SK-N-SH (cell line): Measurements from ENCODE around the gene ACVR1B. TPM values are rescaled to one million over a fixed set of nuclear protein-coding genes. Genes with fewer than 3 reads are reported as not detected.

Experiments
- CTCF ChIA-PET: fragments of 300-600, 350-600 bp; formaldehyde crosslinking; extraction: SDS; loops from one replicate; lab custom pipeline; 2021; lab: Yijun Ruan, JAX
- POLR2A ChIA-PET: fragments of 350-600 bp; sonication (Branson Sonifier 250); formaldehyde crosslinking; extraction: SDS; loops from one replicate; lab custom pipeline; 2020; ENCODE audit warnings: antibody characterized with exemption, inconsistent platforms; lab: Yijun Ruan, JAX
- DNase-seq: peaks from one replicate; pipeline ENCODE4 v3.0.0; 2012
- H2AFZ ChIP-seq: fragments of 200-600 bp; sonication (generic); 2 replicates; pipeline ENCODE4 v1.8.1; 2016; ENCODE audit warnings: antibody characterized with exemption, mild to moderate bottlenecking, low read depth
- H3F3A ChIP-seq: fragments of 200-600 bp; sonication (generic); replicated peaks from 2 replicates; pipeline ENCODE3; 2016; ENCODE audit warnings: antibody characterized with exemption, mild to moderate bottlenecking; ENCODE audit not compliant: insufficient read depth
- H3K27ac ChIP-seq, 2 experiments: fragments of 200-500 bp in 1 of 2; fragments of 200-600 bp in 1 of 2; sonication (Bioruptor generic) in 1 of 2; sonication (generic), shearing (Covaris generic) in 1 of 2; 2 replicates each; pipeline versions ENCODE4 v1.5.1 to v1.6.1; 2014 to 2016; ENCODE audit warnings: low read depth in 2 of 2, inconsistent platforms in 1 of 2, low read length in 1 of 2, mild to moderate bottlenecking in 1 of 2, mixed read lengths in 1 of 2
- H3K27me3 ChIP-seq: fragments of 200-600 bp; sonication (generic), shearing (Covaris generic); 2 replicates; pipeline ENCODE4 v1.6.1; 2016; ENCODE audit warnings: mixed run types; ENCODE audit not compliant: insufficient read depth
- H3K36me3 ChIP-seq, 2 experiments: fragments of 200-500 bp in 1 of 2; fragments of 200-600 bp in 1 of 2; sonication (Bioruptor generic) in 1 of 2; sonication (generic) in 1 of 2; replicated peaks in 1 of 2; 2 replicates each; pipeline versions ENCODE3 to v1.5.1; 2014 to 2016; ENCODE audit warnings: low read length in 1 of 2, mild to moderate bottlenecking in 1 of 2; ENCODE audit not compliant: insufficient read depth in 2 of 2, control insufficient read depth in 1 of 2
- H3K4me1 ChIP-seq, 2 experiments: fragments of 200-500 bp in 1 of 2; fragments of 200-600 bp in 1 of 2; sonication (Bioruptor generic) in 1 of 2; sonication (generic), shearing (Covaris generic) in 1 of 2; 2 replicates each; pipeline versions ENCODE4 v1.5.1 to v1.6.1; 2014 to 2016; ENCODE audit warnings: low read depth in 1 of 2, low read length in 1 of 2, mixed run types in 1 of 2; ENCODE audit not compliant: insufficient read depth in 2 of 2, control insufficient read depth in 1 of 2
- H3K4me2 ChIP-seq: fragments of 200-600 bp; sonication (generic), shearing (Covaris generic); 2 replicates; pipeline ENCODE4 v1.6.1; 2017; ENCODE audit warnings: mixed run types
- H3K4me3 ChIP-seq, 2 experiments: fragments of 200-500 bp in 1 of 2; fragments of 200-600 bp in 1 of 2; sonication (Bioruptor generic) in 1 of 2; sonication (generic), shearing (Covaris generic) in 1 of 2; 2 replicates each; pipeline versions ENCODE4 v1.5.1 to v1.8.1; 2014 to 2016; ENCODE audit warnings: low read depth in 2 of 2, inconsistent platforms in 1 of 2, low read length in 1 of 2, mild to moderate bottlenecking in 1 of 2, mixed read lengths in 1 of 2, moderate library complexity in 1 of 2
- H3K79me2 ChIP-seq: fragments of 200-600 bp; sonication (generic); 2 replicates; pipeline ENCODE4 v1.8.1; 2017; ENCODE audit warnings: mild to moderate bottlenecking; ENCODE audit not compliant: insufficient read depth
- H3K9ac ChIP-seq: fragments of 200-600 bp; sonication (generic); 2 replicates; pipeline ENCODE4 v1.6.1; 2017; ENCODE audit warnings: mixed run types
- H3K9me2 ChIP-seq: fragments of 200-600 bp; sonication (generic); 2 replicates; pipeline ENCODE4 v1.6.1; 2017; ENCODE audit warnings: mixed run types
- H3K9me3 ChIP-seq: fragments of 200-600 bp; sonication (generic); 2 replicates; pipeline ENCODE4 v1.6.1; 2017; ENCODE audit warnings: mixed run types, mild to moderate bottlenecking, moderate library complexity
- H4K20me1 ChIP-seq: fragments of 200-600 bp; sonication (generic); 2 replicates; pipeline ENCODE4 v1.6.1; 2017; ENCODE audit warnings: mild to moderate bottlenecking, mixed run types; ENCODE audit not compliant: insufficient read depth
- ELF1 ChIP-seq: IDR thresholded peaks from 2 replicates; pipeline ENCODE4 v1.4.0; 2012
- EZH2phosphoT487 ChIP-seq: fragments of 200-600 bp; sonication (generic); IDR thresholded peaks from 2 replicates; pipeline ENCODE4 v1.6.1; 2017; ENCODE audit warnings: low read depth, mixed run types, mild to moderate bottlenecking, antibody characterized with exemption, moderate library complexity, borderline replicate concordance
- FOSL2 ChIP-seq: IDR thresholded peaks from 2 replicates; pipeline ENCODE4 v1.4.0; 2012; ENCODE audit warnings: low read depth, mild to moderate bottlenecking, moderate library complexity, borderline replicate concordance
- FOXJ3 ChIP-seq: sonication (generic); formaldehyde crosslinking; IDR thresholded peaks from 2 replicates; pipeline ENCODE4 v1.5.1; 2020; ENCODE audit warnings: mild to moderate bottlenecking, missing genetic modification reagents
- MAX ChIP-seq: IDR thresholded peaks from 2 replicates; pipeline ENCODE4 v1.4.0; 2012; ENCODE audit warnings: low read depth
- MEF2A ChIP-seq: IDR thresholded peaks from 2 replicates; pipeline ENCODE4 v1.4.0; 2012; ENCODE audit warnings: low read depth, borderline replicate concordance
- MXI1 ChIP-seq: IDR thresholded peaks from 2 replicates; pipeline ENCODE4 v1.6.1; 2012; ENCODE audit warnings: mild to moderate bottlenecking, low read depth, low read length, improper control_type of control experiment
- NRF1 ChIP-seq: IDR thresholded peaks from 2 replicates; pipeline ENCODE4 v1.6.1; 2012; ENCODE audit warnings: low read depth, mild to moderate bottlenecking, low read length
- RCOR1 ChIP-seq: fragments of 150-350 bp; IDR thresholded peaks from 2 replicates; pipeline ENCODE4 v1.6.1; 2017; ENCODE audit warnings: antibody characterized with exemption, low read length
- RFX5 ChIP-seq: IDR thresholded peaks from 2 replicates; pipeline ENCODE4 v1.6.1; 2012; ENCODE audit warnings: mild to moderate bottlenecking, improper control_type of control experiment, low read length
- SIN3A ChIP-seq: IDR thresholded peaks from 2 replicates; pipeline ENCODE4 v1.6.1; 2012; ENCODE audit warnings: low read depth, mild to moderate bottlenecking, low read length, moderate library complexity, borderline replicate concordance
- SMC3 ChIP-seq: IDR thresholded peaks from 2 replicates; pipeline ENCODE4 v1.6.1; 2012; ENCODE audit warnings: low read depth, low read length, improper control_type of control experiment
- TAF1 ChIP-seq: IDR thresholded peaks from 2 replicates; pipeline ENCODE4 v1.6.1; 2012; ENCODE audit warnings: low read depth, mild to moderate bottlenecking, low read length, moderate library complexity, borderline replicate concordance
- TCF12 ChIP-seq: IDR thresholded peaks from 2 replicates; pipeline ENCODE4 v1.4.0; 2012
- TEAD4 ChIP-seq: IDR thresholded peaks from 2 replicates; pipeline ENCODE4 v1.4.0; 2012; ENCODE audit warnings: mild to moderate bottlenecking, borderline replicate concordance; ENCODE audit not compliant: insufficient read depth
- USF1 ChIP-seq: IDR thresholded peaks from 2 replicates; pipeline ENCODE4 v1.4.0; 2012; ENCODE audit warnings: low read depth, borderline replicate concordance
- ZBTB33 ChIP-seq: IDR thresholded peaks from 2 replicates; pipeline ENCODE4 v1.4.0; 2012; ENCODE audit warnings: low read depth, borderline replicate concordance
- WGBS: methylation state at CpG from one replicate; pipeline ENCODE4 v1.1.6; 2017; ENCODE audit warnings: low lambda C conversion rate; 5-methylcytosine and 5-hydroxymethylcytosine counted together
- polyA plus RNA-seq, 3 experiments: library from polyadenylated mRNA; depleted of rRNA; stranded (reverse); fragments of >200 nt; gene quantifications; 2 replicates each; pipeline ENCODE4 v1.2.3, GENCODE V29; 2012
- TF ChIP-seq, protein P1 (sequence below): IDR thresholded peaks from 2 replicates; pipeline ENCODE4 v1.6.1; 2012; ENCODE audit warnings: mild to moderate bottlenecking, low read depth, low read length, moderate library complexity
- TF ChIP-seq, protein P2 (sequence below): fragments of 200-600 bp; sonication (generic); IDR thresholded peaks from 2 replicates; pipeline ENCODE4 v1.6.1; 2017; ENCODE audit warnings: antibody characterized with exemption, mild to moderate bottlenecking, moderate library complexity

ACVR1B gene
- polyA plus RNA-seq, 1 of the 3 experiments (the other 2 are of a cell fraction) = 12.1 TPM

GRCh38 chr12:51961834-51962233, 10.3 kb downstream of the ACVR1B start:
- DNase-seq = no peak
- H3K9me3 ChIP-seq = no peaks in the 10 kb centered on the region
- H3K36me3 ChIP-seq = no peaks in the 10 kb centered on the region
- H3K4me3 ChIP-seq = no peak overlapping the region
- TF ChIP-seq TCF12 = no peak
- no peak for TF ChIP-seq FOXJ3 (CRISPR knock-in tag)
- TF ChIP-seq SIN3A = no peak
- no peak for TF ChIP-seq SMC3
- no peak for TF ChIP-seq ELF1
- TF ChIP-seq EZH2phosphoT487 = no peak
- no peak for TF ChIP-seq MAX
- H3K27me3 ChIP-seq = no peaks in the 10 kb centered on the region
- H3K9ac ChIP-seq = no peak overlapping the region
- H3K27ac ChIP-seq = no peak overlapping the region
- 40% methylated on average over 1 of the region's 1 CpG for WGBS
- peaks cover 5% of the 10 kb centered on the region; the same call in 1 of the 2 replicates for H4K20me1 ChIP-seq
- H3K4me1 ChIP-seq = peaks cover 0 to 7% of the 10 kb centered on the region in 2 experiments; a peak in 1 of 4 replicates
- POLR2A ChIA-PET = no interaction called here
- H3K4me2 ChIP-seq = no peak overlapping the region
- no peak overlapping the region for H2AFZ ChIP-seq
- peaks cover 35% of the 10 kb centered on the region for H3K79me2 ChIP-seq
- CTCF ChIA-PET = interaction anchor here (0.7 to 3.7 kb wide), 7 partner anchors 8 to 67 kb away, joined by 3 to 25 read pairs (median 4); no protein-coding TSS in a partner anchor
- no peaks in the 10 kb centered on the region for H3F3A ChIP-seq
- H3K9me2 ChIP-seq = no peaks in the 10 kb centered on the region

DNA sequence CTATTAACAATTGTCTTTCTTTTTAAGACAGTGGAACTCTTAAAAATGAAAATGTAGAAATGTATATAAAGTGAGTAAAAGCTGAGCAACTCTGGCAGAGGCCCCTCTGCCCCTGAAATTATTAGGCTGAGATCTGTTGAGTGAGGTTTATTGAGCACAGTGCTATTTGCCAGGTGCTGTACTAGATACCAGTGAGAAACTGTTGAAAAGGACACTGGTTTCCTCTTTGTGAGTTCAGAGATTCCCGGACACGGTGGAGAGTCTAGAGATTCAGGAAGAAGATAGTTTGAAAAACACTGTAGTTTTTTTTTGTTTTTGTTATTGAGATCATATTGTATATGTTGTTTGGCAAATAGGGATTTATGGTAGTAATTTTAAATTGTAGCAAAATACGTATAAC, 11.2 kb downstream of the ACVR1B start:
- no peak for DNase-seq
- Histone ChIP-seq H3K9me3 (no peaks in the 10 kb centered on the region), H4K20me1 (peaks cover 5% of the 10 kb centered on the region; the same call in 1 of the 2 replicates), H3K4me3 (no peak overlapping the region), H3K27me3 (no peaks in the 10 kb centered on the region), H3K9ac (no peak overlapping the region), H3K9me2 (no peaks in the 10 kb centered on the region), H3K36me3 (no peaks in the 10 kb centered on the region), H3K79me2 (peaks cover 29% of the 10 kb centered on the region), H3K4me2 (no peak overlapping the region), H3K27ac (no peak overlapping the region), H3F3A (no peaks in the 10 kb centered on the region), H2AFZ (no peak overlapping the region), H3K4me1 (peaks cover 0 to 7% of the 10 kb centered on the region in 2 experiments; a peak in 1 of 4 replicates)
- CTCF ChIA-PET = interaction anchor here (0.7 to 3.7 kb wide), 8 partner anchors 8 to 68 kb away, joined by 3 to 25 read pairs (median 3); no protein-coding TSS in a partner anchor
- WGBS = 97% methylated on average over 3 of the region's 3 CpGs
- POLR2A ChIA-PET = no interaction called here
- no peak for TF ChIP-seq MXI1
- no peak for TF ChIP-seq ELF1
- no peak for TF ChIP-seq NRF1
- TF ChIP-seq FOXJ3 (CRISPR knock-in tag) = no peak
- TF ChIP-seq USF1 = no peak
- no peak for TF ChIP-seq RFX5
- TF ChIP-seq, protein P1, sequence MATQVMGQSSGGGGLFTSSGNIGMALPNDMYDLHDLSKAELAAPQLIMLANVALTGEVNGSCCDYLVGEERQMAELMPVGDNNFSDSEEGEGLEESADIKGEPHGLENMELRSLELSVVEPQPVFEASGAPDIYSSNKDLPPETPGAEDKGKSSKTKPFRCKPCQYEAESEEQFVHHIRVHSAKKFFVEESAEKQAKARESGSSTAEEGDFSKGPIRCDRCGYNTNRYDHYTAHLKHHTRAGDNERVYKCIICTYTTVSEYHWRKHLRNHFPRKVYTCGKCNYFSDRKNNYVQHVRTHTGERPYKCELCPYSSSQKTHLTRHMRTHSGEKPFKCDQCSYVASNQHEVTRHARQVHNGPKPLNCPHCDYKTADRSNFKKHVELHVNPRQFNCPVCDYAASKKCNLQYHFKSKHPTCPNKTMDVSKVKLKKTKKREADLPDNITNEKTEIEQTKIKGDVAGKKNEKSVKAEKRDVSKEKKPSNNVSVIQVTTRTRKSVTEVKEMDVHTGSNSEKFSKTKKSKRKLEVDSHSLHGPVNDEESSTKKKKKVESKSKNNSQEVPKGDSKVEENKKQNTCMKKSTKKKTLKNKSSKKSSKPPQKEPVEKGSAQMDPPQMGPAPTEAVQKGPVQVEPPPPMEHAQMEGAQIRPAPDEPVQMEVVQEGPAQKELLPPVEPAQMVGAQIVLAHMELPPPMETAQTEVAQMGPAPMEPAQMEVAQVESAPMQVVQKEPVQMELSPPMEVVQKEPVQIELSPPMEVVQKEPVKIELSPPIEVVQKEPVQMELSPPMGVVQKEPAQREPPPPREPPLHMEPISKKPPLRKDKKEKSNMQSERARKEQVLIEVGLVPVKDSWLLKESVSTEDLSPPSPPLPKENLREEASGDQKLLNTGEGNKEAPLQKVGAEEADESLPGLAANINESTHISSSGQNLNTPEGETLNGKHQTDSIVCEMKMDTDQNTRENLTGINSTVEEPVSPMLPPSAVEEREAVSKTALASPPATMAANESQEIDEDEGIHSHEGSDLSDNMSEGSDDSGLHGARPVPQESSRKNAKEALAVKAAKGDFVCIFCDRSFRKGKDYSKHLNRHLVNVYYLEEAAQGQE = no peak
- TF ChIP-seq SIN3A = no peak
- TF ChIP-seq TCF12 = no peak
- TF ChIP-seq FOSL2 = no peak
- TF ChIP-seq, protein P2, sequence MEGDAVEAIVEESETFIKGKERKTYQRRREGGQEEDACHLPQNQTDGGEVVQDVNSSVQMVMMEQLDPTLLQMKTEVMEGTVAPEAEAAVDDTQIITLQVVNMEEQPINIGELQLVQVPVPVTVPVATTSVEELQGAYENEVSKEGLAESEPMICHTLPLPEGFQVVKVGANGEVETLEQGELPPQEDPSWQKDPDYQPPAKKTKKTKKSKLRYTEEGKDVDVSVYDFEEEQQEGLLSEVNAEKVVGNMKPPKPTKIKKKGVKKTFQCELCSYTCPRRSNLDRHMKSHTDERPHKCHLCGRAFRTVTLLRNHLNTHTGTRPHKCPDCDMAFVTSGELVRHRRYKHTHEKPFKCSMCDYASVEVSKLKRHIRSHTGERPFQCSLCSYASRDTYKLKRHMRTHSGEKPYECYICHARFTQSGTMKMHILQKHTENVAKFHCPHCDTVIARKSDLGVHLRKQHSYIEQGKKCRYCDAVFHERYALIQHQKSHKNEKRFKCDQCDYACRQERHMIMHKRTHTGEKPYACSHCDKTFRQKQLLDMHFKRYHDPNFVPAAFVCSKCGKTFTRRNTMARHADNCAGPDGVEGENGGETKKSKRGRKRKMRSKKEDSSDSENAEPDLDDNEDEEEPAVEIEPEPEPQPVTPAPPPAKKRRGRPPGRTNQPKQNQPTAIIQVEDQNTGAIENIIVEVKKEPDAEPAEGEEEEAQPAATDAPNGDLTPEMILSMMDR = no peak
- TF ChIP-seq TEAD4 = no peak
- no peak for TF ChIP-seq TAF1
- TF ChIP-seq MEF2A = no peak
- TF ChIP-seq RCOR1 = no peak
- TF ChIP-seq ZBTB33 = no peak
